OCI-LY3 (cell line): ENCODE data around the gene TUBA4B.

Experiments
- CTCF ChIP-seq: fragments of 200-600, 300-600 bp; sonication (generic); IDR thresholded peaks from 2 replicates; pipeline ENCODE4 v1.5.1; 2014; ENCODE audit warnings: antibody characterized with exemption, low read length, low read depth
- EZH2phosphoT487 ChIP-seq: fragments of 200-600 bp; shearing (Covaris generic); IDR thresholded peaks from 2 replicates; pipeline ENCODE4 v1.6.1; 2018; ENCODE audit warnings: antibody characterized with exemption, mixed run types, low read depth

- TF ChIP-seq CTCF = no peak
- no peak for TF ChIP-seq EZH2phosphoT487
Measured at GRCh38 chr2:219244789-219245147, 8.3 kb upstream of the TUBA4B start.
